NCI-H2171 treated with DMSO at 0.1 percent for 48 hours (cell line): Measurements from ENCODE around the gene PRR5L.
A peak's percentile ranks its signal among the peaks of the same experiment; 100 is the strongest.

Source experiments
- DNase-seq: peaks from one replicate; lab custom pipeline; 2025; lab: John Stamatoyannopoulos, UW

Gene PRR5L

DNA sequence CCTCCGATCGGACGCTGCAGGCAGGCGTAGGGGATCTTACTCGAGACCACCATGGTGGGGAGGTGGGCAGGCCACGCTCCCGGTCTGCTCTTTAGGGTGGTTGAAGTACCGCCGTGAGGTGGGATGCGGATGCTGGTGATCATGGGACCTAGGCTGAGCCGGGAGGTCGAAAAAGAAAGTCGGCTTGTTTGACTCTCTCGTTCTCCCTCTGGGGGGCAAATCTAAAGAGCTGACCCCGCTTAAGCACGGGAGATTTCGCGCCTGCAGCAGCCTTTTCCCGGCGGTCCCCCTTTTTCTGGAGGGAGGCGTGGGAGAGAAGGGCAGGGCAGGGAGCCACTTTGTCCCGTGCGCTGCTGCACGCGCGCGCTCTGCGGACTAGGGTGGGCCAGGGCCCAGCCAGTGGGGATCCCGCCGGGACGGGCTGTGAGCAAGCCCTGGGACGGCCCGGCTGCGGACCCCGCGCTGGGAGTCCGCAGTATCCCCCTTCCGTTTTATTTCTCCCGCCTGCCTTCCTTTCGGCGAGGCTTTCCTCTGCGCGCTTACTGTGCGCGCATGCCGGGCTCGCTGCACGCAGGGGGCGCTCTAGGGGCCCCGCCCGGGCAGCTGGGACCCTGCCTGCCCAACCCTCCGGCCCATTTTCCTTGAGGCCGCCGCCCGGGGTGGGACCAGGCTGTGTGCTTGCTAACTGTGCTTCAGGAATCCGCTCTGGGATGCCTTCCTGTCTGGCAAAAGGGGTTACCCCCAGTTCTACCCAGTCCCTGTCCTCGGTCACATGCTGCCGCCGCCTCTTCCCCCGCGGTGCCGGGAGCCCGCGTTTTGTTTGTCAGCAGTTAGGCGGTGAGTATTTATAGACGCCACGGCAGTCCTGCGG lies 81.0 kb downstream of the PRR5L start:
- peak; percentile 78 for DNase-seq

DNA sequence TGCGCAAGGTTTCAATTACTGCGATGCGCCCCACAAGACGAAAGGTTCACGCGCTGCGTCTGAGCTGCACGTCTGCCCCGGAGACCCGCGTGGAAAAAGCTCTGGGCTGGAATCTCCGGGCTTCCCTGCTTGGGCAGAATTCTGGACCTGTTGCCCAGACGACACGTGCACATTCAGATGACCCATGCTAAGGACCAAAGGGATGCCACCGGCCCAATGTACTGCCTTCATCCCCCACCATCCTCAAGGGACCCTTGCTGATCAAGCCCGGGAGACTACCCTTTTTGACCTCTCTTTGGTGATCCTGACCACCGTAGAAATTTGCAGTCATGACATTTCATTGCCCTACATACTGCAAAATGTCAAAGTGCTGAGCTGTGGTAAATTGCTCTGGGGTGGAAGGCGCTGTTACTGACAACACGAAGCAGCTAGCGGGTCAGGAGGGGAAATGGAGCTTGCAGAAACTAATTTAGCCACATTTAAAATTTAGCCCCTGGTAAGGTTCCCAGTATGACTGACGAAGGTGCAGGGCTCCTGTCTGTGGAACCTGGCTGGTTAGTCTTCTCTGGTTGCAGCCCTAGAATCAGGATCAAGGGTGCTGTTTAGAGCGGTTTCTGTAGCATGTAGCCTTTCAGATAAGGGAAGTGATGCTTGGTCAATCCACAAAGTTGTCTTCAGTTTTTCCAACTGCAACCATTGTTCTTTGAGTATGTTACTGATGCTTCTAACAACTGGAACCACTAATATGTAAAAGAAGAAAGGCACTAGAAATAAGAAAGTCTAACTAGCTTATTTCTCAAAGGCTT lies 81.9 kb downstream of the PRR5L start:
- no peak for DNase-seq

DNA sequence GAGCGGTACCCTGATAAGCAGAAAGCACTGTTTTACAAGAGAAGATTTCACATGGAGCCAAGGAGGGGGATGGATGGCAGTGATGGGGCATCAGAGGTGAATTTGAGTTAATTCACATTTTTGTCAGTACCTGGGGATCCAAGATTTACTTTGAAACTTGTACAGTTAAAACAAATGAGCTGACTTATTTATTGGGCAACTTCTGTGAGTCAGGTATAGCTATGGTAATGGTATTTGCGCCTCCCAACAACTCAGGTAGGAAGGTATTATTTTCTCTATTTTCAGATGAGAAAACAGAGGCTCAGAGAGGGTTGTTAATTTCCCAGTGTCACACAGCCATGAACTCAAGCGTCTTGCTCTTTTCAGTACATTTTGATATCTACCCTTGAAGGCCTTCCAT lies 83.6 kb downstream of the PRR5L start:
- no peak for DNase-seq

DNA sequence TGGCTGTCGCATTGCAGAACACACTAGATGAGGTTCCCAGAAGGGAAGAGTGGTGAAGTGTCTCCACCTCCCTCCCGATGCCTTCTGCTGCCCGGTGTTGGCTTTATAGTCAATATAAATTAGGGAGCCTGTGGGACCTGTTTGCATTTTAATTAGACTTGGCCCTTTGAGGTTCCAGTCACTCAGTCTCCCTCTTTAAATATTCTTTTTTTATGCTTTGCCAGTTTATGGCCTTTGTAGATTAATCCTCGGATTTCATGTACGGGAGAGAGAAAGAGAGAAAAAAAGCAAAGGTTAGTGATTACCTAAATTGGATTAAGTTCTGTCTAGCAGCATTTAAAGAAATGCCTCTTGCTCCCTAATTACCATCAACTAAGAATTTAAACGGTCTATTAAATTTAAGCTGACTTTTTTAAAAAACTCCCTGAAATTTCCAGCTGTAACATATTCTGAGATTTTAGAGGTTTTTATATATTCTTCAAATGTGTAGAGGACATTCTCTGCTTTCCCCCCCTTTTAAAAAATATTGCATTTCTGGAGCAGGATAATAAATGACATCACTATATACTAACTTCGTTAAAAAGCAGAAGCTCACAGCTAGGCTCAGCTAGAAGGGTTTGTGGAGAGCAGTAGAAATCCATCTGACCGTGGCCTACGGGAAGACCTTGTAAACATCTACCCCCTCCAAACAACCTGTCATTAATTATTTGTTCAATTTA lies 84.4 kb downstream of the PRR5L start:
- DNase-seq = no peak

DNA sequence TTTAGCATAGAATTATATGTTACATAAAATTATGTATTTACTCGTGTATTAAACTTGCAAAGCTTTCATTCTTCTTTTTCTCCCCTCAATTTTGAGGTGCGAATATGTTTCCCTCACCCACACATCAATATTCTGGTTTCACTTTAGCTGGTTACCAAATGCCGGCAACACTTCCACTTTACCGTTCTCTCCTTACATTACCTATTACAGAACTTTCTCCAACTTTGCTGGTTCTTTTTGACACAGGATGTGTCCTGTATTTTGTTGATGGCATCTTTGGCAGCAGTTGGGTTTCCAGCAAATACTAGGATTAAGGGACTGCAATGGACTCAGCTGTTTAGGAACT lies 84.9 kb downstream of the PRR5L start:
- DNase-seq = no peak

DNA sequence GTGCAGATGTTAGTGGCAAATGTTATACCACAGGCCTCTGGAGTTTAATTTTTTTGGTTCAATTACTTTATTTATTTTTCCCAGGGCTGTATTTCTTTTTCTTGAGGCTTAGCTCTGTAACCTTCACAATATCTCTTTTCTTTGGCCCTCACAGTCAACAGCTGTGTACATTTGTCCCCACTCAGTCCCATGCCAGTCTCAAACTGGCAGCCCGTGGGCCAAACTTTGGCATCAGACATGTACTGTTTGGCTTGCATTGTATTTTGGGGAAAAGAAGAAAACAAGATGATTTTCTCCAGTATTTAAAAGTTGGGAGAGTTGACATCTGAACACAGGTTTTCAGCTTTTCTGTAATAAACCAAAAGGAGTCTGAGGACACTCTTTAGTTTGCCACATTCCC lies 87.1 kb downstream of the PRR5L start:
- DNase-seq = no peak

DNA sequence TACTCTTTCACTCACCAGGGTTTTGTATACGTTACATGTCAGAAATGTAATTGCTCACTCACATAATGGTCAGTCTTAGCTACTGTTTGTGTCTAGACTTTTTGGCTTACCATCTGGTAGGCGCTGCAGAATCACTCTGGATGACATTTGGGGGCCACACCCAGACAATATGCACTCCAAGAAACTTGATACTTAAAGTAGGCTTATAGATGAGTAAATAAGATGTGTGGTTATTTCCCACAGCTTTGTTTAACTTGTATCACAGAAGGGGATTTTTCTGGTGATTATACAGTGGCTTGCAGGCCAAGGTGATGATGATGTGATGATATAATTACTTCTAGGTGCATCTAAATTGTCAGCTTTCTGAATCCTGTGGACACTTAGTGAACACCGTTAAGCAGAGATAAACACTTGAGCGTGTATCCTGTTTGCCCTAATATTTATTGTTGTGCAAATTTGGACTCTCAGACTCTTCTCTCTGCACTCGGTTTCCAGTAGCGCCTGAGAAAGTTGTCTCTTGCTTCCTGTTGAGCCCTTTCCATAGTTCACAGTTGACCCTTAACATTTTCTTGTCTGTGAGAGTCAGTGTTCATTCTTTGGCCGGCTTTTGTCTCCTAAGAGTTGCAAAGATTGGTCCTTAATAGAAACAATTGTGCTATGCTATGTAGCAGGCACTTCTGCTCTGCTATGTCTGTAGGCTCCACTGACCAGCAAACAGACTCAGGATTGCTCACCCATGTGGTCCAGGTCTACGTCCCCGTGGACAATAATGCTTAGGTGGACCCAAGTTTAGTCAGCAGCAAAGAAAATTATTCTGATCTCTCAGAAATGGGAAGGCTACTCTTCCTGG lies 89.3 kb downstream of the PRR5L start:
- DNase-seq = peak; percentile 98

DNA sequence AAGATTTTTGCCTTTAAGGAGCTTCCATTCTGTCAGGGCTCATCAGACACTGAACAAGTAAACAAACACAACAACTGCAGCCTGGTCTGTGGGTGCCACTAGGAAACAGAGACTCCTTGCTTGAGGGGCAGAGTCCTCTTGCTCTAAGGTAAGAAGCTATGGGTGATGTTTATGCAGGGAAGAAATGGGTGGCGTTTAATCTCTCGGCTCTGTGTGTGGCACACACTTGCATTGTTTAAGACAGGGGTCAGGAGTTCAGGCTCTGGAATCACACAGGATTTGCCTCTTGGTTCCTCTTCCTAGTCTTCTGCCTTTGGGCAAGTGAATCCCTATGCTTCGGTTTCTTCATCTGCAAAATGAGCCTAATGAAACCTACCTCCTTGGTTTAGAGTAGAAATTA lies 90.3 kb downstream of the PRR5L start:
- DNase-seq = no peak

DNA sequence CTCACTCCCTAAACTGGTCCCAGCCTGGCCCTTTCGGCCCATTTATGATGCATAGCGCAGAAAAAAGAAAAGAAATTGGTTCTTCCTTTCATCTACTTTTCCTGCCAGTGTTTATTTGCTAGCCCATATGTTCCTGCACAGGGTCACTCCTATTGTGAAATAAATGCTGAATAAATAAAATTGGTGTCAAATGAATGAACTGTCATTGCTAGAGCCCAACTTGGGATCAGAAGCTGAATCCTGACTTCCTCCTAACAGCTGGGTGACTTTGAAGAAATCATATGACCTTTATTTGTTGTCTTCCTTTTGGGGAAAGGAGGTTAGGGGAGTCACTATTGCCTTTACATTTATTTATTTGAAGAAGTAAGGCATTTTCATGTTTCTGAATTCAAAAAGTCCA lies 92.0 kb downstream of the PRR5L start:
- no peak for DNase-seq

DNA sequence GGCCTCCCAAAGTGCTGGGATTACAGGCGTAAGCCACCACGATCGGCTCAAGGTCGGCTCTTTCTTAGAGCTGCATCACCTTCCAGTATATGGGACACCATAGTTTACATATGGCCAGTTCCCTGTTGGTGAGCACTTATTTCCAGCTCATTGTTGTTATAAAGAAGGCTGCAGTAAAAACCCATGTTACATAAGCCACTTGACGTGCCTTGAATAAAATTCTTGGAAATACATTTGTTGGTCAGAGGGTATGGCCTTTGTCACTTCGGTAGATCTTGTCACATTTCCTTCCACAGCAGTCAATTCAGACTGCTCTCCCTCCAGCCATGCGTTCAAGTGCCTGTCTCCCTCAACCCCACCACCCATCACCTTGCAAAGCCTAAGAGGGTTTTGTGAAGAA lies 92.9 kb downstream of the PRR5L start:
- no peak for DNase-seq

DNA sequence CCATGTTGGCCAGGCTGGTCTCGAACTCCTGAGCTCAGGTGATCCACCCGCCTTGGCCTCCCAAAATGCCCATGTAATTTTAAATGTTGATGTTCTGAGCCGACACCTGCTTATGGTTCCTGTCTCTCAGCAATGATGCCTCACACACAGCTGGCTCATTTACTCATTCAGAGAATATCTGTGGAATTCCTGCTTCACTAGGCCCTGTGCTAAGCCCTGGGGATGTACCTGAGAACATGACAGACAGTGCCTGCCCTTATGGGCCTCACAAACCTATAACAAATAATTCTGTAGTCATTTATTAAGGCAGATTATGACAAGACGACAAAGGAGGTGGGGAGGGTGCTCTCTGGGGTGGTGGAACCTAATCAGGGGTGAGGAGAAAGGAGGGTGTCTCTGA lies 93.7 kb downstream of the PRR5L start:
- no peak for DNase-seq

DNA sequence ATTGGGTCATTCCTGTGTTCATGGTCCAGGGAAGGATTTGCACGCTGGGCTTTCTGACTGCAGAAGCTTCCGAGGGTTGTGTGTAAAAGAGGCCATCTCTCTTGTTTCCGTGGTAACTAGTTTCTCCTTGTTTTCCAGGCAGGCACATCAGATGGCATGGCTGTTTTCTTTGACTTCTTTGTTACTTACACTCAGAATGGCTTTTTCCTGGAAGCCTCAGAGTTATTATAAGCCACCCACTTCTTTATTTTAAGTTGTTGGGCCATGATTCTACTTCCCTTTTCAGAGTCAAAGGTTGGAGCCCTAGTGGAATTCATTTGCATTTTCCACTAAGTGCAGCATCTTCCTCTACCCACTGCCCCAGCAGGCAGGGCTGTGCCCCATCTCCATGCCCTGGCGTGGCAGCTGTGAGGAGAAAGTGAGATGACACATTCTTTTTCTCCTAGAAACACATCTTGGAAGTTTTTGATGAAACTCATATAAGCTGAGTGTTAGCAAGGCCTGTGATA lies 94.9 kb downstream of the PRR5L start:
- no peak for DNase-seq

DNA sequence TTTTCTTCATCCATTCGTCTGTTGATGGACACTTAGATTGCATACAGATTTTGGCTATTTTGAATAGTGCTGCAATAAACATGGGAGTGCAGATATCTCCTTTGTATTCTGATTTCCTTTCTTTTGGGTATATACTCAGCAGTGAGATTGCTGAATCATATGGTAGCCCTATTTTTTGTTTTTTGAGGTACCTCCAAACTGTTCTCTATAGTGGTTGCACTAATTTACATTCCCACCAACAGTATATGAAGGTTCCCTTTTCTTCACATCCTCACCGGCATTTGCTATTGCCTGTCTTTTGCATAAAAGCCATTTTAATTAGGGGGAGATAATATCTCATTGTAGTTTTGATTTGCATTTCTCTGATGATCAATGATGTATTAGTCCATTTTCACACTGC lies 96.1 kb downstream of the PRR5L start:
- no peak for DNase-seq

DNA sequence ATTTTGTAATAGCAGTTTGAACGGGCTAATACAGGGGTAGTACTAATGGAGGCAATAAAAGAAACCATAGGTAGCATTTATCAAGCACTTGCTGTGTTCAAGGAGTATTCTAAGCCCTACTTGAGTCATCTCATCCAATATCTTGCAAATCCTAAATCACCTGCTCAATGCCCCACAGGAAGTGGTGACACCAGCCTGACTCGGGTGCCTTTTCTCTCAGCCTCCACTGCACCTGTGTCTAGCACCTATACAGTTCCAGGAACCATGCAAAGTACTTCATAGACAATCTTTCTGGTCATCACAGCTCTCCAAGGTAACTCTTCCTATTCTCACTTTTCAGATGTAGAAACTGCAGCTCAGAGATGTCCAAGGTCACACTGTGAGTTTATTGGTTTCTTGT lies 98.0 kb downstream of the PRR5L start:
- no peak for DNase-seq

DNA sequence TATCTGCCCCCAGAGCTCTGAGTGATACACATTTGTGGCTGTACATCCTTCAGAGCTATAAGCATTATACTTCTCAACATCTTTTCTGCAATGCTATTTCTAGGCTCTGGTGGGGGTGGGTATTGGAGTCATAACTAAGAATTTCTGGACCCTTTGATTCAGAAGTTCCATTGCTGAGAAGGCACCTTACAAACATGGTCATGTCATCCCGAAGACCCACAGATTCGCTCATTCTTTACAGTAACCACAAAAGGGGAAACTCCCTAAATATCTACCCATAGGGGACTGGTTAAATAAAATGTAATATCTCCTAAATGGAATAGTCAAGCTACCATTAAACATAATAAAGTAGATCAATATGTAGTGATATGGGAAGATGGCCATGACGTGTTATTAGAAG lies 98.8 kb downstream of the PRR5L start:
- DNase-seq = no peak

DNA sequence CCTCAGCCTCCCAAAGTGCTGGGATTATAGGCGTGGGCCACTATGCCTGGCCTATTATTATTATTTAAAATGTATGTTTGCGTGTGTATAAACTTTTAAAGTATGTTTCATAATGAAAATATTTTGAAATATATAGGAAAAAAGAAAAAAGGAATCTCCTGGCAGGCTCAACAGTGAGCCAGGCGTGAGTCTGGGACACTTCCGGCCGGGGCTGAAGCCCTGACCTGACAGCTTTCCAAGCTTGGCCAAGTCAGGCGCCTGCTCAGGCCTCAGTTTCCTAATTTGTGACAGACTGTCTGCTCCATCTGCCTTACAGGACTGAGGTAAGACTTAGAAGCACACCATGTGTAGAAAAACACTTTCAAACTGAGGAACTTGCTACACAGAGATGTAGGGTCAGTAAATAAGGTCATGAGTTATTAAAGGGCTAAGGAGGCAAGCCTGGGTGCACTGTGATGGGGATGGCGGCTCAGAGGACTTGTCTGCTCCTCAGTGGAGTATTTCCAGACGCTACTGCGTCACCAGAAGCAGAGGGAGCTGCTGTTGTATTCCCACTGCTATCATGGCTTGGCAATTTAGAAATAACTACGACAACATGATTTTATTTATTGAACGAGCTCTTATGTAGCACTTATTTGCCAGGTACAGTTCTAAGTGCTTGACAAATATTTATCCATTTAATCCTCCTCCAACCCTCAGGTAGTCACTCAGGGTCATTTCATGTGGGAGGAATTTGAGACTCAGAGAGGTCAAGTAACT lies 100.1 kb downstream of the PRR5L start:
- DNase-seq = no peak

DNA sequence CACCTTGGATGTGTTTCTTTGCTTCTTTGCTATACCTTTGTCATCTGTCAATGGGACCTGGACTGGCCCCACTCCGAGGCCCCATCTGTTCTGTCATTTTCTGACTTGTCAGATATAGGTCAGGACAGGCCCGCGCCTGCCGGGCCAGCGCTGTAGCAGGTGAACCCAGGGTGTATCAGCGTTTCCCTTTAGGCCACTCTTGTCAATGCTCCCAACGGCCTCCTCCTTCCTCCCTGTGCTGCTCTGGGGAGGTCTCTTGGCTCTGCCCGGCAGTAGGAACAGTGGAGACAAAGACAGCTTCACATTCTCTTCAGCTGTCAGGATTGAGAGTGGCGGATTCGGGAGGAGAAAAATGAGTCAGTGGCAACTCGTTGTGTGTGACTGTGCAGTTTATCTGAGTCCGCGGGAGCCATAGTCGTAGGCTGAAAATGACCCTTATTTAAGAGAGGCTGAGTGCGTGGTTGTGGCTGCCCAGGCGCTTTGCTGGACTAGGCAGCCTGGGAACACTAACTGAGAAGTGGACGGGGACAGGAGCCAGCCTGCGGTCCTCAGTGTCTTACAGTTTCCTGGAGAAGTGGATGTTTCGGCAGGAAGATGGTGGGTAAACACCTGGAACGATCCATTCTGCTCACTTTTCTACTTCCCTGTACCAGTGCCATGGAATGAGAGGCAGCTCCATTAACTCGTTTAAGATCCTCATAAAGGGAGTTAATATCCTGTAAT lies 102.3 kb downstream of the PRR5L start:
- DNase-seq = peak; percentile 98

DNA sequence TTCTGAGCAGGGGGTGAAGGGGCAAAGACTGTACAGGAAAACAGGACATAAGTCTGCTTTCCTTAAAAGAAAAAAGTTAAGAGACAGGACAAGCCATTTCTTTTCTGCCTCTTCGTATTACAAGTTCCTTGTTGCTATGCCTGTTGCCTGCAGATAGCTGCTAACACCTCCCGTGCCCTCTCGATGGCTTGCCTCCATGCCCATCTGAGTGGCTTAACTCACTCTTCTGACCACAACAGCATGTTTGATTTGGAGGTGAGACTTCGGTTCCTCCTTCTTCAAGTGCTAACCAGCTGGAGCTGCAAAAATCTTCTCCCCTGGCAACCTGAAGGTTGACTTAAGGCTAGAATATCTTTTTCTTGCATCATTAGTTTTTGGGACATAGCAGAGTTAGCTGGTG lies 103.1 kb downstream of the PRR5L start:
- no peak for DNase-seq

DNA sequence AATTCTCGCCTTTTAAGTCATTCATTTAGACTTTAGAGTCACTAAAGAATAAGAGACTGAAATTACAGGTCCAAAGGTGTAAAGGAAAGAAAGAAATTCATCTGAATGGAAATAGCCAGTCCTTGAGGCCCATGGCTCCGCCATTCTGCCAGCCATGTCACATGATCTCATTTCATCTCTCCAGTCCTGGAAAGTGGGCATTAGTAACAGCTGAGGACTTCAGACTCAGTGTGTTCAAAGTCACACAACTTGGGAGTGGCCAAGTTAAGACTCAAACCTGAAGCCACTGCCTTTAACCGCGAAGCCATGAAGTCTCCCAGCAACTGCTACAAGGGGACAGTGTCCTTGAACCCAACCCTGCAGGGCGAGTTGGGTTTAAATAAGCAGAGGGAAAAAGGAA lies 103.7 kb downstream of the PRR5L start:
- no peak for DNase-seq

DNA sequence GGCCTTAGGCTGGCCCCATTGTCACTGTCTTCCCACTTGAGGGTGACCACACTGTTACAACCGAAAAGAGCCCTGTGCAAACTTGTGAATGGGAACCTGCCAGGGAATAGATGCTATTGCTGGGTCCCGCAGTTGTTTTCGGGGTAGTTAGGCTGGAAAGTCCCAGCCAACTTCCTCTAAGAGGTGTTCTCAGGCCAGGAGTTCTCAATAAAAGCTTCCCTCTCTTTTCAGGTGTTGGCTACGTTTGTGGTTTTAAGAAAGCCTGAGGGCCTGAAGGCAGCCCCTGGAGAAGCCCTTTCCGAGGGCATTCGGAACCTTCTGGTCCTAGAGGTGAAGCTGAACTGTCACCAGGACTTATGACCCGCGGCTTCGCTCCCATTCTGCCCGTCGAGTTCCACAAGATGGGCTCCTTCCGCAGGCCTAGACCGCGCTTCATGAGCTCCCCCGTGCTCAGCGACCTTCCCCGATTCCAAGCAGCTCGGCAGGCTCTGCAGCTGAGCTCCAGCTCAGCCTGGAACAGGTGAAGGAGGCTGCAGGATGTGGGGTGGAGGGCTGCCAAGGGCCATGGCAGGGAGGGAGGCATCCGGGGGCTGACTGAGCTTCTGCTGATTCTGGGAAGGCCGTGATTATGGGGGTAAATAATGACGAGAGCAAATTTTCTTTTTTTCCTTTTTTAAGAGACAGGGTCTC lies 104.8 kb downstream of the PRR5L start:
- DNase-seq = no peak
